Naive thymus-derived CD8-positive, alpha-beta T cell (primary cell): ENCODE measurements around the gene NDUFA7. TPM values are rescaled to one million over a fixed set of nuclear protein-coding genes. Genes with fewer than 3 reads are reported as not detected.
A peak's percentile ranks its signal among the peaks of the same experiment; 100 is the strongest.
"Not testable (repeated sequence)": the region's sequence is repeated elsewhere in the genome, so short reads cannot be mapped to it uniquely, and the experiment has no call there.

Experiments
- ATAC-seq, 2 donors: fragments of 150-1000 bp; cut with Tn5 transposase in 1 of 2; sonication (Bioruptor Pico), chemical (Tn5 transposase) in 1 of 2; 1 replicate in 1 of 2; 2 replicates in 1 of 2; pipeline ENCODE4 v1.10.0; 2021; ENCODE audit warnings: mild to moderate bottlenecking in 2 of 2, moderate library complexity in 2 of 2
- POLR2A ChIA-PET: fragments of 350-600 bp; sonication (Branson Sonifier 250); formaldehyde crosslinking; loops from one replicate; lab custom pipeline; 2021; ENCODE audit warnings: antibody characterized with exemption; lab: Charles Lee
- DNase-seq, 10 donors: peaks; one replicate each; pipeline versions ENCODE4 v3.0.0 to v3.0.0-alpha.2; 2020 to 2022
- H3K27ac Mint-ChIP-seq, 10 donors: one replicate each; pipeline ENCODE4 v1.8.0; 2020 to 2022; ENCODE audit warnings: mild to moderate bottlenecking in 10 of 10, mixed read lengths in 10 of 10, moderate library complexity in 4 of 10, inconsistent platforms in 1 of 10
- H3K27me3 Mint-ChIP-seq, 5 donors: one replicate each; pipeline ENCODE4 v1.8.0; 2021 to 2022; ENCODE audit warnings: mixed read lengths in 5 of 5
- H3K36me3 Mint-ChIP-seq, 3 donors: one replicate each; pipeline ENCODE4 v1.8.0; 2020 to 2022; ENCODE audit warnings: mixed read lengths in 3 of 3, mild to moderate bottlenecking in 2 of 3, inconsistent platforms in 1 of 3
- H3K4me1 Mint-ChIP-seq, 4 donors: one replicate each; pipeline ENCODE4 v1.8.0; 2021 to 2022; ENCODE audit warnings: mixed read lengths in 4 of 4
- H3K4me3 Mint-ChIP-seq, 10 donors: one replicate each; pipeline ENCODE4 v1.8.0; 2020 to 2022; ENCODE audit warnings: mild to moderate bottlenecking in 10 of 10, mixed read lengths in 10 of 10, moderate library complexity in 6 of 10, inconsistent platforms in 1 of 10
- H3K9me3 Mint-ChIP-seq, 9 donors: one replicate each; pipeline ENCODE4 v1.8.0; 2020 to 2022; ENCODE audit warnings: mixed read lengths in 9 of 9, mild to moderate bottlenecking in 3 of 9, inconsistent platforms in 1 of 9, moderate library complexity in 1 of 9
- polyA plus RNA-seq, 3 donors: library from polyadenylated mRNA; unstranded; fragments of 300-500 nt; fragmentation: Illumina TruSeq; gene quantifications; one replicate each; pipeline ENCODE4 v1.2.3, GENCODE V29; 2021
- total RNA-seq, 8 experiments: library from RNA in 2 of 8; stranded (reverse) in 2 of 8; gene quantifications; one replicate each; pipeline ENCODE4 v1.2.3 and lab custom pipeline; 2021 to 2026

NDUFA7 gene
- total and polyA plus RNA-seq, 5 experiments from 2014 or later: 28.5 to 136 (median 117) TPM

- no peak for ATAC-seq
- H3K27me3 Mint-ChIP-seq: peaks cover 3 to 17% (median 8%) of the 10 kb centered on the region in 5 donors
- peaks cover 0 to 3% (median 2%) of the 10 kb centered on the region in 4 donors for H3K4me1 Mint-ChIP-seq
- no peak overlapping the region for H3K4me3 Mint-ChIP-seq
- H3K9me3 Mint-ChIP-seq: no peaks in the 10 kb centered on the region
- peaks cover 0 to 2% (median 0%) of the 10 kb centered on the region in 3 donors for H3K36me3 Mint-ChIP-seq
- H3K27ac Mint-ChIP-seq: peak overlapping the region in 1 of 10 donors; percentile 67
- POLR2A ChIA-PET: interaction anchor here (0.7 kb wide), 1 partner anchor 44 kb away, joined by 3 read pairs; no protein-coding TSS in a partner anchor
- no peak for DNase-seq
Observed at GRCh38 chr19:8357007-8357521, 35.9 kb upstream of the NDUFA7 start.

- Mint-ChIP-seq H3K4me1 (peaks cover 0 to 3% (median 2%) of the 10 kb centered on the region in 4 donors), H3K9me3 (no peaks in the 10 kb centered on the region), H3K4me3 (no peak overlapping the region), H3K36me3 (peaks cover 0 to 2% (median 0%) of the 10 kb centered on the region in 3 donors), H3K27ac (no peak overlapping the region), H3K27me3 (peaks cover 2 to 22% (median 18%) of the 10 kb centered on the region in 5 donors)
- POLR2A ChIA-PET: no interaction called here
- DNase-seq (no peak), ATAC-seq (no peak)
Observed at GRCh38 chr19:8355631-8356402, 34.6 kb upstream of the NDUFA7 start.

- H3K4me1 Mint-ChIP-seq, H3K9me3 Mint-ChIP-seq, H3K27ac Mint-ChIP-seq, H3K4me3 Mint-ChIP-seq, ATAC-seq, H3K36me3 Mint-ChIP-seq, DNase-seq: not testable (repeated sequence)
- POLR2A ChIA-PET: interaction anchor here (0.6 to 2.2 kb wide), 3 partner anchors 12 to 259 kb away, joined by 4 read pairs; partner anchors contain the start of gene MARCHF2
- peaks cover 2 to 24% (median 22%) of the 10 kb centered on the region in 5 donors for H3K27me3 Mint-ChIP-seq
Observed at GRCh38 chr19:8352845-8353244, 31.7 kb upstream of the NDUFA7 start.

- Mint-ChIP-seq H3K27ac (no peak overlapping the region), H3K4me3 (no peak overlapping the region), H3K27me3 (peaks cover 2 to 24% (median 22%) of the 10 kb centered on the region in 5 donors), H3K36me3 (peaks cover 0 to 2% (median 0%) of the 10 kb centered on the region in 3 donors), H3K9me3 (no peaks in the 10 kb centered on the region), H3K4me1 (peaks cover 0 to 4% (median 2%) of the 10 kb centered on the region in 4 donors)
- POLR2A ChIA-PET: interaction anchor here (0.6 to 1.4 kb wide), 5 partner anchors 10 to 287 kb away, joined by 3 to 8 read pairs (median 4); partner anchors contain the start of genes NDUFA7 and RPS28
- ATAC-seq: no peak
- no peak for DNase-seq
Observed at GRCh38 chr19:8352134-8352827, 31.1 kb upstream of the NDUFA7 start.

GRCh38 chr19:8349629-8350372, 28.6 kb upstream of the NDUFA7 start:
- POLR2A ChIA-PET, H3K9me3 Mint-ChIP-seq, H3K4me3 Mint-ChIP-seq, ATAC-seq, H3K36me3 Mint-ChIP-seq, H3K27ac Mint-ChIP-seq, H3K4me1 Mint-ChIP-seq, DNase-seq: not testable (repeated sequence)
- H3K27me3 Mint-ChIP-seq: peaks cover 2 to 24% (median 22%) of the 10 kb centered on the region in 5 donors

- DNase-seq (no peak), ATAC-seq (no peak)
- Mint-ChIP-seq H3K27me3 (peaks cover 0 to 6% (median 3%) of the 10 kb centered on the region in 5 donors), H3K27ac (peak overlapping the region in 8 of 10 donors; percentile 13 to 88 (median 60)), H3K36me3 (no peaks in the 10 kb centered on the region), H3K4me1 (peaks cover 5 to 21% (median 13%) of the 10 kb centered on the region in 4 donors), H3K9me3 (no peaks in the 10 kb centered on the region), H3K4me3 (peak overlapping the region; percentile 72 to 88 (median 85))
- POLR2A ChIA-PET: interaction anchor here (1.3 kb wide), 1 partner anchor 11 kb away, joined by 4 read pairs; no protein-coding TSS in a partner anchor
Observed at GRCh38 chr19:8343483-8343844, 22.3 kb upstream of the NDUFA7 start.

GRCh38 chr19:8342684-8343482, 21.7 kb upstream of the NDUFA7 start, which contains the start of gene KANK3:
Gene KANK3, minus strand, starts transcription at chr19:8343262. Its CDS starts 5,434 bp downstream, at chr19:8337828.
- DNase-seq: peak; percentile 83 to 96 (median 88)
- Mint-ChIP-seq H3K9me3 (no peaks in the 10 kb centered on the region), H3K4me1 (peaks cover 5 to 21% (median 15%) of the 10 kb centered on the region in 4 donors), H3K27me3 (peaks cover 0 to 9% (median 6%) of the 10 kb centered on the region in 5 donors), H3K4me3 (peak within 1 kb of the TSS; percentile 72 to 88 (median 85)), H3K36me3 (no peaks in the 10 kb centered on the region), H3K27ac (peak within 1 kb of the TSS in 8 of 10 donors; percentile 13 to 88 (median 60))
- ATAC-seq: peak; percentile 99
- POLR2A ChIA-PET: interaction anchor here (0.6 to 1.3 kb wide), 2 partner anchors 11 to 21 kb away, joined by 4 read pairs; partner anchors contain the start of genes NDUFA7 and RPS28

- Mint-ChIP-seq H3K27ac (peak overlapping the region in 3 of 10 donors; percentile 32 to 60 (median 33)), H3K36me3 (no peaks in the 10 kb centered on the region), H3K4me1 (peaks cover 5 to 21% (median 15%) of the 10 kb centered on the region in 4 donors), H3K4me3 (peak overlapping the region; percentile 43 to 87 (median 68)), H3K27me3 (peaks cover 4 to 13% (median 8%) of the 10 kb centered on the region in 5 donors), H3K9me3 (no peaks in the 10 kb centered on the region)
- ATAC-seq (no peak), DNase-seq (no peak)
- POLR2A ChIA-PET: interaction anchor here (0.6 kb wide), 2 partner anchors 21 to 1544 kb away, joined by 3 to 4 read pairs; partner anchors contain the start of genes NDUFA7 and RPS28
Observed at GRCh38 chr19:8342316-8342683, 21.1 kb upstream of the NDUFA7 start.

- Mint-ChIP-seq H3K27ac (peak overlapping the region in 1 of 10 donors; percentile 63), H3K4me1 (peaks cover 7 to 21% (median 15%) of the 10 kb centered on the region in 4 donors), H3K27me3 (peaks cover 7 to 19% (median 12%) of the 10 kb centered on the region in 5 donors), H3K4me3 (peak overlapping the region in 9 of 10 donors; percentile 33 to 86 (median 48))
- H3K9me3 Mint-ChIP-seq, H3K36me3 Mint-ChIP-seq, DNase-seq, ATAC-seq: not testable (repeated sequence)
- POLR2A ChIA-PET: interaction anchor here (0.7 to 0.8 kb wide), 2 partner anchors 20 to 161 kb away, joined by 3 read pairs; partner anchors contain the start of genes NDUFA7 and RPS28
Observed at GRCh38 chr19:8341504-8341903, 20.3 kb upstream of the NDUFA7 start.

GRCh38 chr19:8340341-8341096, 19.3 kb upstream of the NDUFA7 start:
- no peaks in the 10 kb centered on the region for H3K36me3 Mint-ChIP-seq
- no peak for DNase-seq
- H3K27me3 Mint-ChIP-seq: peaks cover 9 to 27% (median 17%) of the 10 kb centered on the region in 5 donors
- peak overlapping the region in 2 of 10 donors; percentile 22 to 78 for H3K27ac Mint-ChIP-seq
- peaks cover 8 to 27% (median 17%) of the 10 kb centered on the region in 4 donors for H3K4me1 Mint-ChIP-seq
- H3K4me3 Mint-ChIP-seq: no peak overlapping the region
- POLR2A ChIA-PET: interaction anchor here (0.5 to 0.8 kb wide), 3 partner anchors 12 to 215 kb away, joined by 3 to 4 read pairs (median 4); no protein-coding TSS in a partner anchor
- ATAC-seq: no peak
- no peaks in the 10 kb centered on the region for H3K9me3 Mint-ChIP-seq
